GM12878 (cell line): ENCODE measurements around the gene CAPN1.

Source experiments
- ELK1 ChIP-seq: IDR thresholded peaks from 2 replicates; pipeline ENCODE4 v1.6.1; 2012; ENCODE audit warnings: low read depth, low read length, improper control_type of control experiment
- SUZ12 ChIP-seq: fragments of 200-600 bp; sonication (generic); IDR thresholded peaks from one replicate; pipeline ENCODE4 v1.6.1; 2018; ENCODE audit warnings: antibody characterized with exemption, mild to moderate bottlenecking; ENCODE audit not compliant: unreplicated experiment
- ZNF687 ChIP-seq: fragments of 450-650 bp; IDR thresholded peaks from 2 replicates; pipeline ENCODE4 v1.6.1; 2017; ENCODE audit warnings: mild to moderate bottlenecking, moderate library complexity

- no peak for TF ChIP-seq ZNF687
- TF ChIP-seq ELK1, result no peak
- no peak for TF ChIP-seq SUZ12
These were observed 24.4 kb upstream of the CAPN1 start for GRCh38 chr11:65157336-65157735.
